T-helper 1 cell treated with Interleukin-12 subunit alpha and Interleukin-12 subunit beta and Interleukin-4 antibody, amounts not matched to agents 30 μg/mL and 1 μg/mL, for 36 hours (primary cell): ENCODE measurements around the gene AGTRAP.

ENCODE experiments used
- H3K27ac Mint-ChIP-seq: one replicate; pipeline ENCODE4 v1.8.0; 2021; ENCODE audit warnings: mild to moderate bottlenecking, mixed read lengths
- H3K27me3 Mint-ChIP-seq: one replicate; pipeline ENCODE4 v1.8.0; 2021; ENCODE audit warnings: low read depth, mixed read lengths
- H3K36me3 Mint-ChIP-seq: one replicate; pipeline ENCODE4 v1.8.0; 2021; ENCODE audit warnings: low read depth, mixed read lengths
- H3K4me1 Mint-ChIP-seq: one replicate; pipeline ENCODE4 v1.8.0; 2021; ENCODE audit warnings: low read depth, mixed read lengths
- H3K4me3 Mint-ChIP-seq: one replicate; pipeline ENCODE4 v1.8.0; 2021; ENCODE audit warnings: mild to moderate bottlenecking, moderate library complexity, mixed read lengths
- H3K9me3 Mint-ChIP-seq: one replicate; pipeline ENCODE4 v1.8.0; 2021; ENCODE audit warnings: mixed read lengths

AGTRAP gene

DNA sequence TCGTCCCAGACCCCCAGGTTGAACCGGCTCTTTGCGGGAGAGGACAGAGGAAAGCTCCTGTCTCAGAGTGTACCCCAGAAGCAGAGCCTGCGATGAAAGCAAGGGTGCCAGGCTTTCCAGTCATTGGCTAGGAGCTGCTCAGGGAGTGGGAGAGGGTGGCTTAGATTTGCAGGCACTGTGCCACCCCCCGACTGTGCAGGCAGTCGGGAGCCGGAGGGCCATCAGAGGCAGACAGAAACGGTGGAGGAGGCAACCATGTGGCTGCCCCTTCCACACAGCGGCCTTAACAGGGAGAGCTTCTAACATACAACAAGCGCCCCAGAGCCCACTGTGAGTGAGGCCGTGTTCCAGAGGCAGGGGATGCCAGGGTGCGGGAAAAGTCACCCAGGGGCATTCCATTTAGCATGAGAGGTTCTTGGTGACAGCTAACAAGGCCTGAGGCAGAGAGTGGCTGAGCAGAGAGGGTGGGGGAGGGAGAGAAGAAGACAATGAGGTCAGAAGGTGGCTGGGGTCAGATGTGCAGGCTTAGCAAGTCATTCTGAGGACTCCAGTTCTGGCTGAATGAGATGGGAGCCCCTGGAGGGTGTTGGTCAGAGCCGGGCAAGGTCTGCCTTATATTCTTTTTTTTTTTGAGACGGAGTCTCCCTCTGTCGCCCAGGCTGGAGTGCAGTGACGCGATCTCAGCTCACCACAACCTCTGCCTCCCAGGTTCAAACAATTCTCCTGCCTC is 16.6 kb downstream of the AGTRAP start:
- Mint-ChIP-seq H3K9me3 (no peaks in the 10 kb centered on the region), H3K27ac (no peak overlapping the region), H3K36me3 (peaks cover 8% of the 10 kb centered on the region), H3K4me3 (no peak overlapping the region), H3K27me3 (peaks cover 12% of the 10 kb centered on the region), H3K4me1 (peaks cover 6% of the 10 kb centered on the region)

DNA sequence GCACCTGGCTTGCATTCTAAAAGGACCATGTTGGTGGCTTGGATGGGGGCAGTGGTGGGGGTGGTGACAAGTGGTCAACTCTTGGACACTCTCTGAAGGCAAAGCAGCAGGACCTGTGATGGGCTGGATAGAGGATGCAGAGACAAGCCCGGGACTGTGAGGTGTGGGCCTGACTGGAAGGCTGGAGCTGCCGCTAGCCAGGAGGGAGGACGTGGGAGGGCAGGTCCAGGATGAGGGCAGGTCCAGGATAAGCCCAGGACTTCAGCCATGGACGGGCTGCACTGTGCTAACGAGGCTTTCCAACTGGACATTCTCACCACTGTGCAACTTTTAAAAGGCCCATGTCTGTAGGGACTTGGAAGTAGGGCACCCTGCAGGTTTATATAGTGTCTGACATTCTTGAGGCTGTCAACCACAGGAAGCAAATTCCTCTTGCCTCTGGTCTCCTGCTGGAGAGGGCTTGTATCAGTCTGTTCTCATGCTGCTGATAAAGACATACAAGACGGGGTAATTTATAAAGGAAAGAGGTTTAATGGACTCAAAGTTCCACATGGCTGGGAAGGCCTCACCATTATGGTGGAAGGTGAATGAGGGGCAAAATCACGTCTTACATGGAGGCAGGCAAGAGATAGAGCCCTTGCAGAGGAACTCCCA is 17.7 kb downstream of the AGTRAP start:
- peaks cover 6% of the 10 kb centered on the region for H3K36me3 Mint-ChIP-seq
- no peaks in the 10 kb centered on the region for H3K9me3 Mint-ChIP-seq
- peaks cover 16% of the 10 kb centered on the region for H3K27me3 Mint-ChIP-seq
- H3K4me1 Mint-ChIP-seq: peaks cover 6% of the 10 kb centered on the region
- no peak overlapping the region for H3K27ac Mint-ChIP-seq
- H3K4me3 Mint-ChIP-seq: no peak overlapping the region

DNA sequence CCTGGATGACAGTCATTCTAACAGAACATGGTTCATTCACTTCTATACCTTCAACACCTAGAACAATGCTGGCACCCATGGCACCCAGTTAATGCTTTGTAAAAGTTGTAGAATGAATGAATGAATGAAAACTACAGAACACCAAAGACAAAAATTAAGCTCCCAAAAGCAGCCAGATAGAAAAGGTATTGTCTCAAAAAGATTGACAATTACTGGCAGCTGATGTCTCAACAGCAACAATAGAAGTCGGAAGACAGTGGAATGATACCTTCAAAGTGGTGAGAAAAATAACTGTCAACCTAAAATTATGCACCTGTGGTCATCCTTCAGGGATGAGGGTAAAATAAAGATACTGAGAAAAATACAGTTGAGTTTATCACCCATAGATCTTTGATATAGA is 21.1 kb downstream of the AGTRAP start:
- Mint-ChIP-seq H3K9me3 (no peaks in the 10 kb centered on the region), H3K4me1 (peaks cover 1% of the 10 kb centered on the region), H3K27me3 (peaks cover 41% of the 10 kb centered on the region), H3K36me3 (no peaks in the 10 kb centered on the region), H3K4me3 (no peak overlapping the region), H3K27ac (no peak overlapping the region)

DNA sequence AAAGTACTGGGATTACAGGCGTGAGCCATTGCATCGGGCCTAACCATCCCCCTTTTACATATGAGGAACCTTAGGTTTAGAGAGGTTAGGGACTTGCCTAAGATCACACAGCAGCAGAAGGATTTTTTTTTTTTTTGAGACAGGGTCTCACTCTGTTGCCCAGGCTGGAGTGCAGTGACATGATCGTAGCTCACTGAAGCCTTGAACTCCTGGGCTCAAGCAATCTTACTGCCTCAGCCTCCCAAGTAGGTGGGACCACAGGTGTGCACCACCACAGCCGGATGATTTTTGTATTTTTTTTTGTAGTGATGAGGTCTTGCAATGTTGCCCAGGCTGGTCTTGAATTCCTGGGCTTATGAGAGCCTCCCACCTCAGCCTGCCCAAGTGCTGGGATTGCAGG is 23.9 kb downstream of the AGTRAP start:
- Mint-ChIP-seq H3K36me3 (no peaks in the 10 kb centered on the region), H3K9me3 (no peaks in the 10 kb centered on the region), H3K27me3 (peaks cover 54% of the 10 kb centered on the region), H3K4me1 (peaks cover 1% of the 10 kb centered on the region), H3K27ac (no peak overlapping the region), H3K4me3 (no peak overlapping the region)

DNA sequence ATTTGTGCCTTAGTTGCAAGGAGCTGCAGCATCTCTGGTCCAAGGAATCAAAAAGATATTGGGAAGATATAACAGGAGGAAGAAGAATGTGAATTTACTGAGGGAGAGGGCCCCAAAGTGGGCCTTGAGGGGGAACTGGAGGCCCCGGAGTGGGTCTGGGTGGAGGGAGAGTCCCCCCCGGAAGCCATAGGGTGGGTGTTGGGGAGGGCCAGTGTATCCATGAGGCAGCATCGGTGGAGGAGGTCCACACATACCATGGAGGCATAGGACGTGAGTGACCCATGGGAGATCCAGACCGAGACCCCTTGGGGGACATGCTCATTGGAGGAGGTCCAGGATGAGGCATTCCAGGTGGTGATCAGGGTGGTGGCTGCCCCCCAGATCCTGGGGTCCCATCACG is 25.3 kb downstream of the AGTRAP start:
- Mint-ChIP-seq H3K4me1 (peaks cover 1% of the 10 kb centered on the region), H3K4me3 (no peak overlapping the region), H3K27me3 (peaks cover 48% of the 10 kb centered on the region), H3K9me3 (no peaks in the 10 kb centered on the region), H3K36me3 (no peaks in the 10 kb centered on the region), H3K27ac (no peak overlapping the region)

DNA sequence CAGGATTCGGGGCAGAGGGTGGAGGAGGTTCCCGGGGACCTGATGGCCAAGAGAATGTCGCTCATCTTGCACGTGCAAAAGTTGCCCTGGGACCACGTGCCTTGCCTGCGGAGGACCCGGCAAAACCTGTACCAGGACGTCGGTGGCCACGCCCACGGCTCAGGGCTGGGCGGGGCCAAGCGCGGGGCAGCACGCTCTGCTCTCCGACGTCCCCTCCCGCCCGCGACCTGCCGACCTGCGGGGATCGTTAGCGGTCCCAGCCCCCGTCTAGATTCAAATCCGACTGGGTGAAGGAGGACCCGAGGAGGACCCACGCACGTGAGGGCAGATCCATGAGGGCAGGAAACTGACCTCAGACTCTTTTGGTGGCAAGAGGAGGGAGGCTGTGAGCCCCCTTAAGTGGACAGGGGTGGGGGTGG is 26.1 kb downstream of the AGTRAP start, which contains the start of gene C1orf167:
Gene C1orf167 (plus strand): TSS at position 206 of the 419 bp plus-strand sequence. CDS start 2,208 bp downstream, outside the sequence.
- peaks cover 43% of the 10 kb centered on the region for H3K27me3 Mint-ChIP-seq
- no peak within 1 kb of the TSS for H3K27ac Mint-ChIP-seq
- H3K4me1 Mint-ChIP-seq: peaks cover 1% of the 10 kb centered on the region
- no peaks in the 10 kb centered on the region for H3K9me3 Mint-ChIP-seq
- H3K4me3 Mint-ChIP-seq: no peak within 1 kb of the TSS
- H3K36me3 Mint-ChIP-seq: no peaks in the 10 kb centered on the region

DNA sequence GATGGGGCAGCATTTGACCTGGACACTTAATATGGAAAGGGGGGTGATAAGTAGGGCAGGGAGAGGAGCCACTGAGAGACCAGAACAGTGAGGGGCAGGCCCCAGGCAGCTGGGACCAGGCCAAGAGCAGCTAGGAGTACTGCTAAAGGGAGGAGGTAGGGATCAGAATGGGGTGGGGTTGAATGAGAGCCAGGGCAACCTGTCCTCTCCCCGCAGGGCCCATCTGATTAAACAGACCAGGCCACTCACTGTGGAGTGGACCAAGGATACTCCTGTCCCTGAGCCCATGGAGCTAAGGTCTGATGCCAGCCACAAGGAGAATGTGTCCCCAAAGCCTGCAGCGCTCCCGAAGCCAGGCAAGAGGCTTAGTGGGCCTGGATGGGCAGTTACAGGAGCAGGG is 28.2 kb downstream of the AGTRAP start:
- Mint-ChIP-seq H3K4me3 (no peak overlapping the region), H3K27ac (no peak overlapping the region), H3K27me3 (peaks cover 38% of the 10 kb centered on the region), H3K9me3 (no peaks in the 10 kb centered on the region), H3K4me1 (peaks cover 1% of the 10 kb centered on the region), H3K36me3 (no peaks in the 10 kb centered on the region)

DNA sequence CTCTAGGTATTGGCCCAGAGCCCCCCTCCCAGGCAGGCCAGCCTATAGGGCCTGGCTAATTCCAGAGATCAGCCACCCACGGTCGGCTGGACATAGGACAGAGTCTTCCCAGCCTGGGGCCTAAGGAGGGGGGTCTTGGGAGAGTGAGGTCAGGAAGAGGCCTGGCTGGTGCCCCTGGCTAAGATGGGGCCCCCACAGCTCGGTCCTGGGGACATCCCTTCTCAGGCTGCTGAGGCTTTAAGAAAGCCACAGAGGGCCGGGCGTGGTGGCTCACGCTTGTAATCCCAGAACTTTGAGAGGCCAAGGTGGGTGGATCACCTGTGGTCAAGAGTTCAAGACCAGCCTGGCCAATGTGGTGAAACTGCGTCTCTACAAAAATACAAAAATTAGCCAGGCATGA is 28.6 kb downstream of the AGTRAP start:
- Mint-ChIP-seq H3K4me1 (peaks cover 1% of the 10 kb centered on the region), H3K9me3 (no peaks in the 10 kb centered on the region), H3K27ac (no peak overlapping the region), H3K36me3 (no peaks in the 10 kb centered on the region), H3K4me3 (no peak overlapping the region), H3K27me3 (peaks cover 34% of the 10 kb centered on the region)

DNA sequence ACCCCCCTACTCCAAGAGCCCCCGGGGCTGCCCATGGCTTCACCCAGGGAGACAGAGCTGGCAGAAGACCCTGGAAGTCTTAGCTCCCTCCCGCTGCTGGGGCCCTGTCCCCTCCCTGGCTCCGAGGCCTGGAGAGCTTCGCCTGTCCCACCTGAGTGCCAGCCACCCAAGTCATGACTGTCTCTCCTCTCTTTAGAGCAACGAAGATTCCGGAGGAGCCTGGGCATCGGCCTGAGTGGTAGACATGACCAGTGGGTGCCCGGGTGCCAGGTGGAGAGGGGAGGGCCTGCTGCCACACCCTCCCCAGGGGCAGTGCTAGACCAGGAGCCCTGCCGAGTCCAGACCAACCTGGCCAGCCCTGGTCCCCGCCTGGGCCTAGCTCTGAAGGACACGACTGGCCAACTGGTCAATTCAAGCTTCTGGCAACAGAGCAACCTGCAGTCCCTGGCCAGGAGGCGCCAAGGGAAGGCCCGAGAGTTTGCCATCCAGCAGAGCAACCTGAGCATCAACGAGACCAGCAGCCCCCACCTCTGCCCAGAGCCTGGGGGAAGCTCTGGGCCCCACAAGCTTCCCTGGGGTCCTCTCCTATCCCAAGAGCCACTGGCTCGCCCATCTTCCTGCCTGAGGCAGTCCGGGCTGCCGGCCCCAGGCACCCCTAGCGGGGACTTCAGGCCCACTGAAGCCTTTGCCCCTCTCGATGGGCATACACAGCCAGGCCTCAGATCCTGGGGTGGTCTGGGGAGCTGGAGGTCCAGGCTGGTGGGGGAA is 29.9 kb downstream of the AGTRAP start:
- H3K4me3 Mint-ChIP-seq: no peak overlapping the region
- H3K36me3 Mint-ChIP-seq: no peaks in the 10 kb centered on the region
- peaks cover 1% of the 10 kb centered on the region for H3K4me1 Mint-ChIP-seq
- H3K27me3 Mint-ChIP-seq: peaks cover 25% of the 10 kb centered on the region
- H3K9me3 Mint-ChIP-seq: no peaks in the 10 kb centered on the region
- H3K27ac Mint-ChIP-seq: no peak overlapping the region

DNA sequence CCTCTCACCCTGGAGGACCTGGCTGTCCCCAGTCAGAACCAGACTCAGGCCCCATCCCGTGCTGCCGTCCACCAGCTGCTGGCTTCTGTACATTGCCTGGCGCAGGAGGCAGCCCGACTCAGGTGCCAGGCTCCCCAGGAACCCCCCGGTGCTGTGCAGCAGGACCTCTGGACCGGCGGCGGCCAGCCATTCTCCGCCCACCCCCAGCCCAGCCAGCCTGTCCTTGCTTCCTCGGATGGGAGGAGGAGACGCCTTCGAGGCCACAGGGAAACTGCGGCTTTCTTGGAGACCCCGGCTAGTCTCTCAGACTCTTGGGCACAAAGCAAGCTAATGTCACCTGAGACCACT is 30.5 kb downstream of the AGTRAP start:
- no peaks in the 10 kb centered on the region for H3K36me3 Mint-ChIP-seq
- H3K4me3 Mint-ChIP-seq: no peak overlapping the region
- no peaks in the 10 kb centered on the region for H3K9me3 Mint-ChIP-seq
- H3K4me1 Mint-ChIP-seq: no peaks in the 10 kb centered on the region
- H3K27ac Mint-ChIP-seq: no peak overlapping the region
- peaks cover 20% of the 10 kb centered on the region for H3K27me3 Mint-ChIP-seq

DNA sequence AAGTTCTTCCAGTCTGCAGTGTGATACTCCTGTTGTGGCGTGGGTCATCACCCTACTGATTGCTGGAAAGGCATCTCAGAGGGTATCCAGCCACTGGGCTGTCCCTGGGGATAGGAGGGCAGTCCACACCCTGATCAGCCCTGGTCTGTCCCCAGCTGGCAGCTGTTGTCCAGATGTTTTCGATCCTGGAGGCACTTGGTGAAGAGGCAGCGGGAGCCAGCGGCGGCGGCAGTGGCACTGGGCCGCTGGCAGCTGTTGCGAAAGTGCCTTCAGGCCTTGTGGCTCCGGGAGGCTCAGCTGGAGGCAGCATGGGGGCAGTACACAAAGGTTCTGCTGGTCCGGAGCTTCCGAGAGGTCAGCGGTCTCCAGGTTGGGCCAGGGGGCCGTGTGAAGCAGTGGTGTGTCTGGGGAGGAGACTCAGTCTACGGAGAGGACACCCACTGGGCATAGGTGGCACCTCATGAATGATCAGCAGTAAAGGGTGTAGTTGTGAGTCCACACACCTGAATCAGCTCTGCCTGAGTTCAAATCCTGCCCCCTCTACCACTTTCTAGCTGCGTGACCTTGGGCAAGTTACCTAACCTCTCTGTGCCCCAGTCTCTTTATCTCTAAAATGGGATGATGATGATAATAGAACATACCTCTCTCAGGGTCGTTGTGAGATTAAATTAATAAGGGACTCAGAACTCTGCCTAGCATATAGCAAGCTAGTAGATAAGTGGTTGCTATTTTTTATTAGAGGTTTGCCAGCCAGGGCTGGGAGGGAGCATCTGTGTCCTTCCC is 32.2 kb downstream of the AGTRAP start:
- no peaks in the 10 kb centered on the region for H3K36me3 Mint-ChIP-seq
- H3K4me1 Mint-ChIP-seq: no peaks in the 10 kb centered on the region
- no peak overlapping the region for H3K27ac Mint-ChIP-seq
- no peaks in the 10 kb centered on the region for H3K9me3 Mint-ChIP-seq
- no peak overlapping the region for H3K4me3 Mint-ChIP-seq
- H3K27me3 Mint-ChIP-seq: peaks cover 4% of the 10 kb centered on the region

DNA sequence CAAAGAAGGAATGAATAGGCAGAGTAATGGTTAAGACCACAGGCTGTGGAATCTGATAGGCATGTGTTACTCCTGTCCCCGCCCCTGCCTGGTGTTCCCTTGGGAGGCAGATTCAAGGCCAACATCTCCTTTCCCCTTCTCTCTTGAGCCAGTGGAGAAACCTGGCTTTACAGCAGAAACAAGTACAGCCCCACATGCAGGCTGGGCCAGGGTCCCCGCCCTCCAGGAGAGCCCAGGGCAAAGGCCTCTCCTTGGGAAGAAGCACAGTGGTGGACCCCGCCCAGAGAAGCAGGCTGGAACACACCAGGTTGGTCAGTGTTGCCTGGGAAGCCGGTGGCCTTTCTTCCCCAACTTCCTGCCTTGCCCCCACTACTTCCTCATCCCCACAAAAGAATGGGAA is 32.9 kb downstream of the AGTRAP start:
- Mint-ChIP-seq H3K9me3 (no peaks in the 10 kb centered on the region), H3K4me1 (no peaks in the 10 kb centered on the region), H3K27ac (no peak overlapping the region), H3K27me3 (no peaks in the 10 kb centered on the region), H3K4me3 (no peak overlapping the region), H3K36me3 (no peaks in the 10 kb centered on the region)

DNA sequence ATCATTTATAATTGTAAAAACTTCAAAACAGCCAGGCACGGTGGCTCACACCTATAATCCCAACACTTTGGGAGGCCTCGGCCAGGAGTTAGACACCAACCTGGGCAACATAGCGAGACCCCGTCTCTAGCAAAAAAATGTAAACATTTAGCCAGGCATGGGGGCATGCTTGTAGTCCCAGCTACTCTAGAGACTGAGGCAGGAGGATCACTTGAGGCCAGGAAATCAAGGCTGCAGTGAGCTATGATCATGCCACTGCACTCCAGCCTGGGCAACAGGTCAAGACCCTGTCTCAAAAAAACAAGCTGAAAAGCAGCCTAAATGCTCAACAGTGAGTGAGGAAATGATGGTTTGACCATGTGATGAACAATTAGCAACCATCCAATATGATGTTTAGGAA is 33.3 kb downstream of the AGTRAP start:
- Mint-ChIP-seq H3K4me3 (no peak overlapping the region), H3K9me3 (no peaks in the 10 kb centered on the region), H3K4me1 (no peaks in the 10 kb centered on the region), H3K27ac (no peak overlapping the region), H3K27me3 (no peaks in the 10 kb centered on the region), H3K36me3 (no peaks in the 10 kb centered on the region)

DNA sequence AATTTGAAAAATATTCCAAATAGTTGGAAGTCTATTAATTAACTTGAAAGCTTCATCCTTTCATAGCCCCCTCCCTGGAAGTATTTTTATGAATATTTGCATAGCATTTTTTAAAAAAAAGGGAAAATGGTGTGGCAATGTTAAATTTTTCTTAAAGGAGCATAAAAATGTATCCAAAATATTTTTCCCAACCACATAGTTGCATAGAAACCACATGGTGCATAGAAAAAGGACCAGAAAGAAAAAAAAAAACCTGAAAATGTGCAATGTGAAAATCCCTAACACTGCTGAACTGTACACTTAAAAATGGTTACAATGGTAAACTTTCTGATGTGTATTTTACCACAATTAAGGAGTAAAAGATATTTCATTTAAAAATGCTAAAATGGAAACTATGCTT is 34.1 kb downstream of the AGTRAP start:
- Mint-ChIP-seq H3K9me3 (no peaks in the 10 kb centered on the region), H3K27me3 (no peaks in the 10 kb centered on the region), H3K4me3 (no peak overlapping the region), H3K4me1 (no peaks in the 10 kb centered on the region), H3K36me3 (no peaks in the 10 kb centered on the region), H3K27ac (no peak overlapping the region)
